Tibial nerve (tissue), 4 donors: ENCODE results near the gene SFMBT1.

ENCODE experiments used
- CTCF ChIP-seq, 5 experiments: fragments of 200-600 bp in 3 of 5; fragments of 450-650 bp in 2 of 5; sonication (generic) in 3 of 5; IDR thresholded peaks; one replicate each; pipeline ENCODE4 v1.5.1; 2016 to 2019; ENCODE audit warnings: antibody characterized with exemption in 5 of 5, mild to moderate bottlenecking in 3 of 5, moderate library complexity in 2 of 5
- EP300 ChIP-seq, 2 donors: sonication (generic); formaldehyde crosslinking; IDR thresholded peaks; one replicate each; pipeline ENCODE4 v1.6.1; 2017; ENCODE audit warnings: antibody characterized with exemption in 2 of 2, mild to moderate bottlenecking in 1 of 2
- POLR2A ChIP-seq, 2 donors: fragments of 450-650 bp; IDR thresholded peaks; one replicate each; pipeline ENCODE4 v1.6.1; 2017; ENCODE audit warnings: antibody characterized with exemption in 2 of 2, mild to moderate bottlenecking in 2 of 2, moderate library complexity in 2 of 2

GRCh38 chr3:52967398-52967797 lies 78.5 kb downstream of the SFMBT1 start:
- TF ChIP-seq POLR2A (IDR thresholded peaks at IDR 0.05) = no peak
- TF ChIP-seq CTCF (IDR thresholded peaks at IDR 0.05) = no peak
- no peak for TF ChIP-seq EP300 (IDR thresholded peaks at IDR 0.05)
